OCI-LY7 (cell line): Measurements from ENCODE around the gene NDST4.

Experiments
- CTCF ChIP-seq: fragments of 200-600 bp; sonication (generic); conservative IDR thresholded peaks from 2 replicates; pipeline ENCODE4 v1.5.1; 2014; ENCODE audit warnings: mild to moderate bottlenecking, antibody characterized with exemption, low read length, moderate library complexity, mixed read lengths
- EZH2phosphoT487 ChIP-seq: fragments of 200-600 bp; sonication (generic); IDR thresholded peaks from 2 replicates; pipeline ENCODE4 v1.6.1; 2018; ENCODE audit warnings: low read depth, borderline replicate concordance, mild to moderate bottlenecking, mixed run types, antibody characterized with exemption, low read length, moderate library complexity, mixed read lengths

- TF ChIP-seq CTCF (no peak), EZH2phosphoT487 (no peak)
These were observed 54.9 kb downstream of the NDST4 start for GRCh38 chr4:115058533-115058932.
